NB4 (cell line): ENCODE data around the gene PDK2.

Experiments used
- DNase-seq: peaks from one replicate; pipeline ENCODE4 v3.0.0; 2010; ENCODE audit warnings: low read depth
- H3K4me3 ChIP-seq: one replicate; pipeline ENCODE4 v1.5.1; 2011; ENCODE audit warnings: mild to moderate bottlenecking, low read depth, low read length, moderate library complexity
- MYC ChIP-seq: IDR thresholded peaks from 2 replicates; pipeline ENCODE4 v1.6.1; 2011; ENCODE audit warnings: low read depth, low read length
- POLR2A ChIP-seq: IDR thresholded peaks from 2 replicates; pipeline ENCODE4 v1.6.1; 2011; ENCODE audit warnings: mild to moderate bottlenecking; ENCODE audit not compliant: insufficient read length; ENCODE audit errors: extremely low read depth
- TF ChIP-seq, protein P1 (sequence below): IDR thresholded peaks from 2 replicates; pipeline ENCODE4 v1.6.1; 2011; ENCODE audit warnings: low read depth, low read length
- TF ChIP-seq, protein P2 (sequence below): IDR thresholded peaks from one replicate; pipeline ENCODE4 v1.5.1; 2012; ENCODE audit warnings: low read depth, low read length

PDK2 gene

DNA sequence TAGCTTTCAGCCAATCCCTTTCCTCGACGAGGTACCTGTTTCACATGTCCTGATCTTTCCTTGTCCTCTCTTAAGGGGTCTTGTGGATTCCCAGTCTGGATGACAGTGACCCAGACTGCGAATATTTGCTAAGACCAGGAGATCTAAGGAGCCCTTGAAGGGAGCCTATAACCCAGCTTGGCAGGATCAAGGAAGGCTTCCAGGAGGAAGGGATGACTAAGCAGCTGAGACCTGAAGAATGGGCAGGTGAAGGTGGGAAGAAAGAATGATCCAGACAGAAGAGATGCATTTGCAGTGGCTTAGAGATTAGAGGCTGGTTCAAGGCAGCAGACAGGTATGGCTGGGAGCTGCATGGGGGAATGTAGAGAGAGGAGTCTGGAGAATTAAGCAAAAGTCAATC is 1.9 kb upstream of the PDK2 start:
- no peak for TF ChIP-seq MYC
- no peak overlapping the region for H3K4me3 ChIP-seq
- no peak for DNase-seq

DNA sequence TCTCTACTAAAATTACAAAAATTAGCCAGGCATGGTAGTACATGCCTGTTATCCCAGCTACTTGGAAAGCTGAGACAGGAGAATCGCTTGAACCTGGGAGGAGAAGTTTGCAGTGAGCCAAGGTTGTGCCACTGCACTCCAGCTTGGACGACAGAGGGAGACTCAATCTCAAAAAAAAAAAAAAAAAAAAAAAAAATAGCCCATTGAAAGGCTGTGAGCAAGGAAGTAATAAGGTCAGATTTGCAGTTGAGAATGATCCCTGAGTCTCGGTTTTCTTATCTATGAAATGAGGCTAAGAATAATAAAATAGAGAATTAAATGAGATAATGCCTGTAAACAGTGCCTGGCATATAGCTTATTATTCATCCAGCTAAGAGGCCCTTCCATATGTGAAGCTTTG is 1.3 kb upstream of the PDK2 start:
- TF ChIP-seq MYC: no peak
- TF ChIP-seq, protein P1, sequence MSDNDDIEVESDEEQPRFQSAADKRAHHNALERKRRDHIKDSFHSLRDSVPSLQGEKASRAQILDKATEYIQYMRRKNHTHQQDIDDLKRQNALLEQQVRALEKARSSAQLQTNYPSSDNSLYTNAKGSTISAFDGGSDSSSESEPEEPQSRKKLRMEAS: no peak
- no peak for TF ChIP-seq POLR2A
- TF ChIP-seq, protein P2, sequence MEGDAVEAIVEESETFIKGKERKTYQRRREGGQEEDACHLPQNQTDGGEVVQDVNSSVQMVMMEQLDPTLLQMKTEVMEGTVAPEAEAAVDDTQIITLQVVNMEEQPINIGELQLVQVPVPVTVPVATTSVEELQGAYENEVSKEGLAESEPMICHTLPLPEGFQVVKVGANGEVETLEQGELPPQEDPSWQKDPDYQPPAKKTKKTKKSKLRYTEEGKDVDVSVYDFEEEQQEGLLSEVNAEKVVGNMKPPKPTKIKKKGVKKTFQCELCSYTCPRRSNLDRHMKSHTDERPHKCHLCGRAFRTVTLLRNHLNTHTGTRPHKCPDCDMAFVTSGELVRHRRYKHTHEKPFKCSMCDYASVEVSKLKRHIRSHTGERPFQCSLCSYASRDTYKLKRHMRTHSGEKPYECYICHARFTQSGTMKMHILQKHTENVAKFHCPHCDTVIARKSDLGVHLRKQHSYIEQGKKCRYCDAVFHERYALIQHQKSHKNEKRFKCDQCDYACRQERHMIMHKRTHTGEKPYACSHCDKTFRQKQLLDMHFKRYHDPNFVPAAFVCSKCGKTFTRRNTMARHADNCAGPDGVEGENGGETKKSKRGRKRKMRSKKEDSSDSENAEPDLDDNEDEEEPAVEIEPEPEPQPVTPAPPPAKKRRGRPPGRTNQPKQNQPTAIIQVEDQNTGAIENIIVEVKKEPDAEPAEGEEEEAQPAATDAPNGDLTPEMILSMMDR: no peak
- no peak overlapping the region for H3K4me3 ChIP-seq
- no peak for DNase-seq

DNA sequence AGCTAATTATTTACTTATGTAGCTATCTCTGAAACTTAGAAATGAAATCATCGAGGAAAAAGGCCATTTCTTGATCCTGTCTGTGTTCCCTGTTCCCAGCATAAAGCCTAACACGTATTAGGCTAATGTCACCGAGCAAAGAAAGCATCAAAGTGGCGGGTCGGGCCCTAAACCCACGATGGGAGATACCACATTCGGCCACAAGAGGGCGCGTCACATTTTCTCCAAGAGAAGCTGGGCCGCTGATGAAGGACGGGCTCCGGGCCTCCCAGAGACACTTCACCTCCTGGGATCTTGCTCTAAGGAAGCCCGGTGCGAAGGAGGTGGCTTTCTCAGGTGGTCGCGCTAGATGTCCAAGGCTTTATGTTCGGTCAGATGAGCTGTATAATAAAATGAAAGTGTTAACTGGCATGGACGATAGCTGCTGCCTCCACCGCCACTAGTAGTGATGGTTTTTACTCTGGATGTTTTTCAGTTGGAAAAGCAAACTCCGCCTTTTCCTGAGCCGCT is 853 bp upstream of the PDK2 start:
- TF ChIP-seq POLR2A: no peak
- TF ChIP-seq, protein P2: peak; percentile 61
- TF ChIP-seq, protein P1: no peak
- peak; percentile 78 for DNase-seq
- H3K4me3 ChIP-seq: no peak overlapping the region

DNA sequence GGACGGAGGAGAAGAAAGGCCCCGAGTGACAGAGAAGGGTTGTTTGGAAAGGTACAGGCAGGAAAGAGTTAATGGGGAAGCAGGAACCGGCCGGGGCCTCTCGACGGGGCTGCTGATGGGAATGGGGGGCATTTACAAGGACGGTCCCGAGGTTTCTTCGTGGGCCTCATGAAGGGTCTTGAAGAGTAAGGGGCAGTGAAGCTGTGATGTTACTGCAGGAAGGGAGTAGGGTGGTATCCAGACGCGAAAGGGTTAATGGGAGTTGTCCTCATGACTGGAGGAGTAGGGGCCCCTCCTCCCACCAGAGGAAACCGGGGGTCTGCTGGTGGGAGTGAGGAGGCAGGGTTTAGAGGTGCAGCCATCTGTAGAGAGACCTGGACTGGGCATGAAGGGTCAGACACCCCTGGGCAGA is 481 bp downstream of the PDK2 start:
- TF ChIP-seq, protein P1: no peak
- no peak for TF ChIP-seq MYC
- TF ChIP-seq POLR2A: no peak
- TF ChIP-seq, protein P2: no peak
- DNase-seq: no peak
- H3K4me3 ChIP-seq: no peak overlapping the region

DNA sequence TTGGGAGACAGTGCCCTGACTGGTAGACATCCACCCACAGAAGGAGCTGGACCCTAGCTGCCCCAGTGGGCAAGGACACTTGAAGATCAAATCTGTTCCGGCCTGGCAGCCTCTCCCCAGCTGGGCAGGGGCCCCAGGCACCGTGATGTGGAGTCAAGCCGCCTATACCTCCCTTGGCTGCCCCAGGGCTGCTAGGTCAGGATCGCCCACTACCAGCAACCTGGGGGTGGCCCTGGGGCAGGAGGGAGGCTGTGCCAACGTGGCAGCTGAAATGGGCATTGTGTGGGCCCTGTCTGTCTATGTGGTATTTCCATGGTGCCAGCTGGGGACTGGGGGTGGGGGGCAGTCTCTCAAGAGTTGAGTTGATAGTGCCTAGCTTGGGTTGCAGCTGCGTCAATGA is 941 bp downstream of the PDK2 start:
- TF ChIP-seq, protein P2: no peak
- TF ChIP-seq, protein P1: no peak
- no peak for TF ChIP-seq POLR2A
- TF ChIP-seq MYC: no peak
- no peak overlapping the region for H3K4me3 ChIP-seq
- no peak for DNase-seq

DNA sequence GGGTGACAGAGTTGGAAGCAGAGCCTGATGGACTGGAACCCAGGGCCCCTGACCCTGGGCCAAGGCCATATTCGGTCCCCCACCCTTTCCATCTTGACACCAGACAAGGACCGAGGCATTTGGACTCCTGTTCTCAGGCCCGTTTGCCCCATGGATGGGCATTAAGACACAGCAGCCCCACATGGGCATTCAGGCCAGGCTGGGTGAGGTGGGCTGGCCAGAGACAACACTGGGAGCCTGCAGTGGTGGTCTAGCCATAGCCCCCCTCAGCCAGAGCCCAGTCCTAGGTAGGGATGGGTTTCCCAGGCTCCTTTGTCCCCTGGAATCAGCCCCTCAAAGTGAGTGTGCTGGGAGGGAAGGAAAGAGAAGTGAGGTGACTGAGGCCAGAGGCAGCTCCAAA is 1.6 kb downstream of the PDK2 start:
- no peak overlapping the region for H3K4me3 ChIP-seq
- no peak for TF ChIP-seq MYC
- no peak for TF ChIP-seq POLR2A
- TF ChIP-seq, protein P1: no peak
- TF ChIP-seq, protein P2: no peak
- DNase-seq: no peak
